NB4 (cell line): ENCODE data around the gene MBLAC2.
A peak's percentile ranks its signal among the peaks of the same experiment; 100 is the strongest.

ENCODE experiments used
- DNase-seq: peaks from one replicate; pipeline ENCODE4 v3.0.0; 2010; ENCODE audit warnings: low read depth
- H3K4me3 ChIP-seq: one replicate; pipeline ENCODE4 v1.5.1; 2011; ENCODE audit warnings: mild to moderate bottlenecking, low read depth, low read length, moderate library complexity
- MYC ChIP-seq: IDR thresholded peaks from 2 replicates; pipeline ENCODE4 v1.6.1; 2011; ENCODE audit warnings: low read depth, low read length
- POLR2A ChIP-seq: IDR thresholded peaks from 2 replicates; pipeline ENCODE4 v1.6.1; 2011; ENCODE audit warnings: mild to moderate bottlenecking; ENCODE audit not compliant: insufficient read length; ENCODE audit errors: extremely low read depth
- TF ChIP-seq, protein P1 (sequence below): IDR thresholded peaks from one replicate; pipeline ENCODE4 v1.5.1; 2012; ENCODE audit warnings: low read depth, low read length
- TF ChIP-seq, protein P2 (sequence below): IDR thresholded peaks from 2 replicates; pipeline ENCODE4 v1.6.1; 2011; ENCODE audit warnings: low read depth, low read length

Gene MBLAC2

DNA sequence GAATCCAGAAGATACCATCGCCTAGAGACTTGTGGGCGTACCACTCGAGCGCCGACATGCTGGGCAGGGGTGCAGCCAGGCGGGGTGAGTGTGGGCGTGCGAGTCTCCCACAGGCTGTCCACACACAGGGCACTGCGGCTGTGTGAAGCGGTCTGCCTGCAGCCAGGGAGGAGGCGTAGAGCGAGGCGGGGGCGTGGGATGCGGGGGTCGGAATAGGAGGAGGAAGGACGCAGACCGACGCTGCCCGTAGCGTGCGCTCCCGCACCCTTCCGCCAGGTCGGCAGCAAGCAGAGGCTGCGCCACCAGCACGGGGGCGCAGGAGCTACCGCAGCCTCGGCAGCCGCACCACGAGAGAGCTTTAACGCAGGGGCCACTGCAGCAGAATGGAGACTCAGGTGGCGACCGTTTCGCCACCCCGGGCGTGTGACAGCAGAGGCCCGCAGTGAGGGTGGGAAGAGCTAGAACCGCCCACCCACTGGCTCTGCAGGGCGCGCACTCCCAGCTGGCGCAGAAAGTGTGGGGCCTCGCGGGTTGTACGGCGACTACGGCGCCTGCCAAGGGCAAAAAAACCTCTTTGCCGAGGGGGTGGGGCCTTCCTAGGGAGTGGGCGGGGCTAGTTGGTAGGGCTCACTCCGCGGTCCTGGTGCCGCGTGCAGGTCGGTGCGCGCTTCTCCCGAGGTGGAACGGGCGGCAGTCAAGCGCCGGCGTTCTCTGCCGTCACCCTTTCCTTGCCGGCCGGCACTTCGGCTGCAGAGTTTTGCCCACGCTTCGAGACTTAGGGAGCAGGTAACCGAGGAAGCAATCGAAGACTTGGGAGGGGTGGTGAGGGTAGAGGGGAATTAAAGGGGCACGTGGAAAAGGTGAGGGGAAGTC lies at the start of gene MBLAC2, which contains the start of gene POLR3G:
TSS of gene MBLAC2 (minus strand) at position 537 of the 873 bp plus-strand sequence. CDS start at position 58, 479 bp downstream.
TSS of gene POLR3G (plus strand) at position 630 of the 873 bp plus-strand sequence. CDS start 10,704 bp downstream, outside the sequence.
- TF ChIP-seq POLR2A (peak; percentile 83), MYC (peak; percentile 75)
- TF ChIP-seq, protein P1, sequence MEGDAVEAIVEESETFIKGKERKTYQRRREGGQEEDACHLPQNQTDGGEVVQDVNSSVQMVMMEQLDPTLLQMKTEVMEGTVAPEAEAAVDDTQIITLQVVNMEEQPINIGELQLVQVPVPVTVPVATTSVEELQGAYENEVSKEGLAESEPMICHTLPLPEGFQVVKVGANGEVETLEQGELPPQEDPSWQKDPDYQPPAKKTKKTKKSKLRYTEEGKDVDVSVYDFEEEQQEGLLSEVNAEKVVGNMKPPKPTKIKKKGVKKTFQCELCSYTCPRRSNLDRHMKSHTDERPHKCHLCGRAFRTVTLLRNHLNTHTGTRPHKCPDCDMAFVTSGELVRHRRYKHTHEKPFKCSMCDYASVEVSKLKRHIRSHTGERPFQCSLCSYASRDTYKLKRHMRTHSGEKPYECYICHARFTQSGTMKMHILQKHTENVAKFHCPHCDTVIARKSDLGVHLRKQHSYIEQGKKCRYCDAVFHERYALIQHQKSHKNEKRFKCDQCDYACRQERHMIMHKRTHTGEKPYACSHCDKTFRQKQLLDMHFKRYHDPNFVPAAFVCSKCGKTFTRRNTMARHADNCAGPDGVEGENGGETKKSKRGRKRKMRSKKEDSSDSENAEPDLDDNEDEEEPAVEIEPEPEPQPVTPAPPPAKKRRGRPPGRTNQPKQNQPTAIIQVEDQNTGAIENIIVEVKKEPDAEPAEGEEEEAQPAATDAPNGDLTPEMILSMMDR: no peak
- TF ChIP-seq, protein P2, sequence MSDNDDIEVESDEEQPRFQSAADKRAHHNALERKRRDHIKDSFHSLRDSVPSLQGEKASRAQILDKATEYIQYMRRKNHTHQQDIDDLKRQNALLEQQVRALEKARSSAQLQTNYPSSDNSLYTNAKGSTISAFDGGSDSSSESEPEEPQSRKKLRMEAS: peak; percentile 59

DNA sequence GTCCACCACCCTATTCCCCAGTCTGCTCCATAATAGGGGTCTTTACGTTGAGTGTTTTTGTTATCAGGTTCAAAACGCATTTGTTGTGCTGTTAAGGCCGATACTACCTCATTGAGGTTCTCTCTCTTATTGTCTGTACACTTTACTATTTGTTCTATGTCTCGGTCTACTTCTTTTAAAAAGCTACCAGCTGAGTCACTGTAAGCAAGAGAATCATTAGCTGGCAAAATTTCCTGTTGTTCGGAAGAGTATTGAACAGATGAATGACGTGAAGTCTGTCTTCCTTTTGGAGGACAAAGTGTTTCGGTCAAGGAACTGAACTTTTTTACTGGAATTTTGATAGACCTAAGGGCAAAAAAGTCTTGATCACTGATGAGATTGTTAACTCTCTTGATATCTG lies 44.5 kb upstream of the MBLAC2 start:
- TF ChIP-seq, protein P2: no peak
- TF ChIP-seq MYC (no peak), POLR2A (no peak)
- TF ChIP-seq, protein P1: no peak
- DNase-seq: no peak
- no peak overlapping the region for H3K4me3 ChIP-seq

More for the DNA sequence above, at the start of gene MBLAC2, which contains the start of gene POLR3G:
- peak within 1 kb of the TSS; percentile 81 for H3K4me3 ChIP-seq
- peak; percentile 93 for DNase-seq

DNA sequence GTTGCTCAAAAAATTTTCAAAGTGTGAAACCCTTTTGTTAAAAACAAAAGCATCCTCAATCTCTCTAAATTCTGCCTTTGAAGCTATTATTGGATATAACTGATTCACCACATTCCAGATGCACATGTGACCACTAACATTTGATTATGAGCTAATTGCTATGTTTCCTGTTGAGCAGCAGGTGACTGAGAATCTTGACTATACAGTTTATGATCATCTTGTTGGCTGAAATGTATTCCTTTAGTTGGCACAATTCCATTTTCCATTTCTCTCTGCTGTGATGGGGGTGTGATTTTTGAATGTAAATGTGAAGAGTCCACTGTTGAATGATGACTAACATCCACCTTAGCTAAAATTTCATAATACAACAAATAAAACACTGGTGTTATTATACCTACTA lies 44.1 kb upstream of the MBLAC2 start:
- TF ChIP-seq, protein P2: no peak
- no peak for TF ChIP-seq POLR2A
- TF ChIP-seq, protein P1: no peak
- TF ChIP-seq MYC: no peak
- no peak overlapping the region for H3K4me3 ChIP-seq
- no peak for DNase-seq

GRCh38 chr5:90514520-90514919 lies 39.9 kb upstream of the MBLAC2 start:
- no peak overlapping the region for H3K4me3 ChIP-seq
- TF ChIP-seq, protein P1: no peak
- TF ChIP-seq POLR2A (no peak), MYC (no peak)
- TF ChIP-seq, protein P2: no peak
- no peak for DNase-seq

- H3K4me3 ChIP-seq: no peak overlapping the region
- DNase-seq: no peak
- TF ChIP-seq, protein P2: no peak
- TF ChIP-seq POLR2A (no peak), MYC (no peak)
- TF ChIP-seq, protein P1: no peak
Measured at GRCh38 chr5:90510438-90510837, 35.9 kb upstream of the MBLAC2 start.
